Activated gamma-delta T cell treated with anti-CD3 and anti-CD28 coated beads, Interleukin-2, amount 50 U/mL, for 16 hours (primary cell): ENCODE data around the gene SMIM5.

Experiments used
- DNase-seq: peaks from one replicate; pipeline ENCODE4 v3.0.0-alpha.2; 2020; ENCODE audit warnings: low read depth

SMIM5 gene

GRCh38 chr17:75640556-75641119, 7.4 kb downstream of the SMIM5 start:
- DNase-seq, result no peak

- DNase-seq, result no peak
Observed at GRCh38 chr17:75641343-75641742, 8.1 kb downstream of the SMIM5 start.

GRCh38 chr17:75642182-75642783, 9.0 kb downstream of the SMIM5 start:
- DNase-seq, result no peak

- DNase-seq, result no peak
Observed at GRCh38 chr17:75642784-75643642, 9.8 kb downstream of the SMIM5 start.

- DNase-seq, result no peak
Observed at GRCh38 chr17:75643643-75644017, 10.4 kb downstream of the SMIM5 start.

GRCh38 chr17:75645501-75645888, 12.3 kb downstream of the SMIM5 start:
- no peak for DNase-seq

- DNase-seq, result no peak
Observed at GRCh38 chr17:75645889-75646637, 12.8 kb downstream of the SMIM5 start.

GRCh38 chr17:75646638-75646992, 13.4 kb downstream of the SMIM5 start:
- DNase-seq, result no peak

GRCh38 chr17:75647061-75647460, 13.8 kb downstream of the SMIM5 start:
- no peak for DNase-seq

GRCh38 chr17:75647921-75648320, 14.7 kb downstream of the SMIM5 start:
- no peak for DNase-seq

- no peak for DNase-seq
Observed at GRCh38 chr17:75649687-75650086, 16.5 kb downstream of the SMIM5 start.

GRCh38 chr17:75650874-75651273, 17.6 kb downstream of the SMIM5 start:
- no peak for DNase-seq

GRCh38 chr17:75652341-75652740, 19.1 kb downstream of the SMIM5 start:
- DNase-seq, result no peak

GRCh38 chr17:75652934-75653549, 19.8 kb downstream of the SMIM5 start:
- DNase-seq, result no peak

- DNase-seq, result no peak
Observed at GRCh38 chr17:75654176-75654575, 20.9 kb downstream of the SMIM5 start.

GRCh38 chr17:75658237-75658636, 25.0 kb downstream of the SMIM5 start:
- no peak for DNase-seq

- no peak for DNase-seq
Observed at GRCh38 chr17:75661531-75661930, 28.3 kb downstream of the SMIM5 start.

- no peak for DNase-seq
Observed at GRCh38 chr17:75662511-75662910, 29.3 kb downstream of the SMIM5 start.

GRCh38 chr17:75664099-75664549, 30.9 kb downstream of the SMIM5 start:
- DNase-seq, result no peak

GRCh38 chr17:75665981-75666380, 32.7 kb downstream of the SMIM5 start:
- DNase-seq, result no peak

- DNase-seq, result peak; percentile 98
Observed at GRCh38 chr17:75666959-75667790, 33.9 kb downstream of the SMIM5 start, which contains the start of the genes RECQL5 and SAP30BP. RECQL5 (minus strand) TSS chr17:75667154; CDS start chr17:75666557, 597 bp downstream. SAP30BP (plus strand) TSS chr17:75667338; CDS start chr17:75667373, 35 bp downstream.
